ENCODE measurements around the gene SMURF2.

DNA sequence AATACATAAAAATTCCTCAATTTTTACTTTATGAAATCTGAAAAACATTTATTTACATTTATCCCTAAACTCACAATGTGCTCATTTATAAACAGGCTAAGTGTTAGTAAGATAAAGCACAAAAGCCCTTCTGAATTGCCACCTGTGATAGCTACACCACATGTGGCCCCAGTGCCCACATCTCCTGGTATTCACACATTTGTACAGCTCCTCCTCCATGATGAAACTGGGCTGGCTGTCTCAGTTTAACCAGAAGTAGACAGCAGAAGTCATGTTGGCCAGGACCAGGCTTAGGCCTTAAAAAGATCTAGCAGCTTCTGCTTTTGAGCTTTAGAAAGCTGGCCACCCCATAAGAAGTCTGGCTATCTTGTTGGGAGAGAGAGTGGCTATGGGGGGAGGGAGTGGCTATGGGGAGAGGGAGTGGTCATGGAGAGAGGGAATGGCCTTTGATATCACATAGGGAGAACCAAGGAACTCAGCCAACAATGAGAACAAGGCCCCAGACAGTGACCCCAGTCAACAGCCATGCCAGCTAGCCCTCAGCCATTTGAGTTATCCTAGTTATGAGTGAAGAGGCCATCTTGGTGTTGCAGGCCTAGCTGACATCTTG is 108.0 kb downstream of the SMURF2 start:
- TF ChIP-seq SIN3A (IDR thresholded peaks at IDR 0.05; ENCODE audit: borderline replicate concordance, insufficient read depth, low read length): no peak
- no peak for TF ChIP-seq FOXP2 (optimal IDR thresholded peaks at IDR 0.05; ENCODE audit: borderline replicate concordance, extremely low read depth, extremely low read length, insufficient read depth)
